Thoracic aorta (tissue), 2 donors: ENCODE data around the gene DYRK1B. TPM values are rescaled to one million over a fixed set of nuclear protein-coding genes. Genes with fewer than 3 reads are reported as not detected.
A peak's percentile ranks its signal among the peaks of the same experiment; 100 is the strongest.
"Not testable (repeated sequence)": the region's sequence is repeated elsewhere in the genome, so short reads cannot be mapped to it uniquely, and the experiment has no call there.

Experiments used
- ATAC-seq: fragments of 150-250 bp; one replicate; pipeline ENCODE4 v1.8.0; 2017; ENCODE audit warnings: low read depth; ENCODE audit not compliant: insufficient number of reproducible peaks, low FRiP score
- DNase-seq: peaks from one replicate; pipeline ENCODE4 v3.0.0-alpha.2; 2020; ENCODE audit warnings: low spot score
- H3K27ac ChIP-seq, 2 donors: fragments of 200-600 bp; sonication (generic); 1 replicate in 1 of 2; 2 replicates in 1 of 2; pipeline ENCODE4 v1.5.1; 2016; ENCODE audit warnings: mild to moderate bottlenecking in 2 of 2, moderate library complexity in 2 of 2
- H3K27me3 ChIP-seq: fragments of 200-600 bp; sonication (generic); replicated peaks from 2 replicates; pipeline ENCODE4 v1.6.0; 2016; ENCODE audit warnings: mild to moderate bottlenecking; ENCODE audit not compliant: insufficient read depth
- H3K36me3 ChIP-seq: fragments of 200-600 bp; sonication (generic); one replicate; pipeline ENCODE4 v1.5.1; 2016
- H3K4me1 ChIP-seq, 2 donors: fragments of 200-600 bp; sonication (generic); 1 replicate in 1 of 2; 2 replicates in 1 of 2; pipeline versions ENCODE4 v1.5.1 to v1.6.0; 2016; ENCODE audit warnings: low read depth in 2 of 2, mild to moderate bottlenecking in 1 of 2; ENCODE audit not compliant: control insufficient read depth in 1 of 2
- H3K4me3 ChIP-seq: fragments of 200-600 bp; sonication (generic); 2 replicates; pipeline ENCODE4 v1.5.1; 2016; ENCODE audit warnings: mild to moderate bottlenecking
- H3K9me3 ChIP-seq: fragments of 200-600 bp; sonication (generic); 2 replicates; pipeline ENCODE4 v1.5.1; 2016
- total RNA-seq, 2 donors: library from RNA; depleted of rRNA; stranded (reverse); fragments of >200 nt; gene quantifications; one replicate each; pipeline versions ENCODE4 v1.1.0 to v1.2.3, GENCODE V29; 2016
- TF ChIP-seq, protein P1 (sequence below): fragments of 200-600 bp; sonication (generic); IDR thresholded peaks from one replicate; pipeline ENCODE4 v1.5.1; 2019; ENCODE audit warnings: antibody characterized with exemption

The DYRK1B gene
- total RNA-seq = 10 to 100 TPM in 1 of 2 donors, 1 to 10 TPM in 1; 8.9 to 10.2 TPM

DNA sequence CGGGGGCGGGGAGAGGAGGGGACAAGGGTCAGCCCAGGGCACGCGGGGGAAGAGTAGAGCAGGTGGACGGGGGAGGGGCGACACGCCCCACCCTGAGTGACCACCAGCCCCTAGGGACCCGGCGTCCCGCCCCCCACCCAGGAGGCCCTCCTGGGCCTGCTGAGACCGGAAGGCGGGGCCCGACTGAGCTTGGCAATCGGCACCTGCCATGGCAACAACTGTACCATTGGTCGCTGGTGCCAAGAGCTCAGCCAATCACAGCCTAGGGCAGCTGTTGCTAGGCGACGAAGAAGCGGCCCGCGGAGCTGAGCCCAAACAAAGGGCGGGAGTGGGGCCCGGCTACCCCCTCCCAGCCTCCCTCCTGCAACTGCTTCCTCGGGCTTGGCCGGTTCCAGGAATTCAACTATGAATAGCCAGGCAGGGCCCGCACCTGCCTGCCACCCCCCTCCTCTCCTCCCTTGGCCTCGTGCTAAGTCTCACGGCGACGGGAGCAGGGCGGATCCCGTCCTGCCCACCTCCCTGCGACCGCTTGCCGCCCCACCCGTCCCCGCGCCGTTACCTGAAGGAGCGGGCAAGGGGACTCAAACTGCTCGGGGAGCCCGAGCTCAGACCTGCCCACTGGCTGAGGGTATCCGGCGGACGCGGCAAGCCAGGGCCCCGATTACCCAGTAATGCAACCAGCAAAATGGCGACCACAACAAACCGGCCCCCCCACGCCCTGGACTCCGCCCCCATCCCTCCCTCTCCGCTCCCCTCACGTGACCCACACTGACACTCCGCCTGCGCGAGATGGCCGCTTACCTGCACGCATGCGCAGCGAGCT lies at the start of gene DYRK1B:
DYRK1B (minus strand) TSS at position 699 of the 823 bp plus-strand sequence. CDS start 2,295 bp downstream, outside the sequence.
- H3K27ac ChIP-seq = peak within 1 kb of the TSS; percentile 77 to 78
- H3K4me1 ChIP-seq = peaks cover 7 to 15% of the 10 kb centered on the region in 2 donors
- peaks cover 41% of the 10 kb centered on the region for H3K36me3 ChIP-seq
- ATAC-seq (peak; percentile 93), DNase-seq (peak; percentile 95)
- H3K27me3 ChIP-seq = no peaks in the 10 kb centered on the region
- peak within 1 kb of the TSS; percentile 94 for H3K4me3 ChIP-seq
- no peaks in the 10 kb centered on the region for H3K9me3 ChIP-seq
- TF ChIP-seq, protein P1, sequence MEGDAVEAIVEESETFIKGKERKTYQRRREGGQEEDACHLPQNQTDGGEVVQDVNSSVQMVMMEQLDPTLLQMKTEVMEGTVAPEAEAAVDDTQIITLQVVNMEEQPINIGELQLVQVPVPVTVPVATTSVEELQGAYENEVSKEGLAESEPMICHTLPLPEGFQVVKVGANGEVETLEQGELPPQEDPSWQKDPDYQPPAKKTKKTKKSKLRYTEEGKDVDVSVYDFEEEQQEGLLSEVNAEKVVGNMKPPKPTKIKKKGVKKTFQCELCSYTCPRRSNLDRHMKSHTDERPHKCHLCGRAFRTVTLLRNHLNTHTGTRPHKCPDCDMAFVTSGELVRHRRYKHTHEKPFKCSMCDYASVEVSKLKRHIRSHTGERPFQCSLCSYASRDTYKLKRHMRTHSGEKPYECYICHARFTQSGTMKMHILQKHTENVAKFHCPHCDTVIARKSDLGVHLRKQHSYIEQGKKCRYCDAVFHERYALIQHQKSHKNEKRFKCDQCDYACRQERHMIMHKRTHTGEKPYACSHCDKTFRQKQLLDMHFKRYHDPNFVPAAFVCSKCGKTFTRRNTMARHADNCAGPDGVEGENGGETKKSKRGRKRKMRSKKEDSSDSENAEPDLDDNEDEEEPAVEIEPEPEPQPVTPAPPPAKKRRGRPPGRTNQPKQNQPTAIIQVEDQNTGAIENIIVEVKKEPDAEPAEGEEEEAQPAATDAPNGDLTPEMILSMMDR = no peak

DNA sequence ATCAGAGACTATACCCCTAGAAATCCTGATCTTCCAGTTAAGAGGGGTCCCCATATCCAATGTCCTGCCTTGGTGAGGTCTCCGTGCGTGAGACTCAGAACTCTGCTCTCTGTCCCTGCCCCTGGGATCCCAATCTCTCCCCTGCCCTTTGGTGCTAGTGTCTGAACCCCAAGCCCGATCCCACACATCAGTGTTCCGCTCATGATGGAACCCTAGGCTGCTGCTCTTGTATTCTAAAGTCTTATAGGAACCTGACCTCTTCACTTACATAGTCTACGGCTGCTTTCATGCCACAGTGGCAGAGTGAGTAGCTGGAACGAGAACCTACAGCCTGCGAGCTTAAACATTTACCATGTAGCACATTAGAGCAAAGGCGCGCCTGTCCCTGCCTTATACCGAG lies 48.7 kb upstream of the DYRK1B start:
- not testable (repeated sequence) for H3K9me3 ChIP-seq, H3K36me3 ChIP-seq, ATAC-seq, H3K27me3 ChIP-seq, H3K4me1 ChIP-seq, H3K27ac ChIP-seq, DNase-seq, H3K4me3 ChIP-seq

DNA sequence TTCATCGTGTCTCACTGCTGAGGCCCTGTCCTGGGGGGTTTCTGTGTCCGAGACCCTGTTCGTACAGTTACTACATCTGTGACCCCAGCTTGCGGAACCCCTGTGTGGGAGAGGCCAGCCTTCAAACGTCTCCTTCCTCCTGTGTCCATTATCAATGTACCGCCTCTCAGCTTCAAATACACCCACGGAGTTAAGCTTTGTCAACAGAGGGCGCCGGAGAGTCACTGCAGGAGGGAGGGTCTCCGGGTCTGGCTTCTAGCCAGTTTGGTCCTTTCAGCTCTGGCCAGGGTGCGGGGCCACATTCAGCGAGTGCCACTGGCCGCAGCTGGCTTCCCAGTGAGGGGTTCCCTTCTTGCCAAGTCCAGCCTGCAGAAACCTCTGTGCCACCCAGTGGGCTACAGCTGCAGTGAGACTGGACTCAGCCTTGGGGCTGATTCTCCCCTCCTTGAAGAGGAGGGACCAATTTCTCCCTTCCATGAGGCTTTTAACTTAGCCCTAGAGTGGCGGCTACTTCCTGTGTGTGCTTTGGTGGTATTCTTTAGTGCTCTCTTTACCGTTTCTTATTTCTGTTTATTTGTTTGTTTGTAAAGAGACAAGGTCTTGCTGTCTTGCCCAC lies 47.6 kb upstream of the DYRK1B start:
- H3K9me3 ChIP-seq, DNase-seq, H3K4me1 ChIP-seq, H3K27me3 ChIP-seq, H3K4me3 ChIP-seq, H3K36me3 ChIP-seq, ATAC-seq, H3K27ac ChIP-seq: not testable (repeated sequence)

DNA sequence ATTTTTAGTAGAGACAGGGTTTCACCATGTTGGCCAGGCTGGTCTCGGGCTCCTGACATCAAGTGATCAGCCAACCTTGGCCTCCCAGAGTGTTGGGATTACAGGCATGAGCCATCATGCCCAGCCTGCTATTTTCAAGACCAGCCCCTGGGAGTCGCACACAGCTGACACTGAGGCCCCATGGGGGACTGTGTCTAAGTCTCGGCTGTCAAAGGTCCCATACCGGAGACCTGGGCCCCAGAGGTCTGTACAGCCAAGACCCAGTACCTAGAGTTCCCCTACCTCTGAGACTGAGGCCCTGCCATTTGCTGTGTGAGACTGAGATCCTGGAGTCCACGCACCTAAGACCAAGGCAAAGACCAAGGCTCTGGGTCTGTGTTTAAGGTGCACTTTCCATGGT lies 46.3 kb upstream of the DYRK1B start:
- not testable (repeated sequence) for H3K27ac ChIP-seq, DNase-seq, ATAC-seq, H3K4me1 ChIP-seq, H3K9me3 ChIP-seq, H3K36me3 ChIP-seq, H3K4me3 ChIP-seq, H3K27me3 ChIP-seq

DNA sequence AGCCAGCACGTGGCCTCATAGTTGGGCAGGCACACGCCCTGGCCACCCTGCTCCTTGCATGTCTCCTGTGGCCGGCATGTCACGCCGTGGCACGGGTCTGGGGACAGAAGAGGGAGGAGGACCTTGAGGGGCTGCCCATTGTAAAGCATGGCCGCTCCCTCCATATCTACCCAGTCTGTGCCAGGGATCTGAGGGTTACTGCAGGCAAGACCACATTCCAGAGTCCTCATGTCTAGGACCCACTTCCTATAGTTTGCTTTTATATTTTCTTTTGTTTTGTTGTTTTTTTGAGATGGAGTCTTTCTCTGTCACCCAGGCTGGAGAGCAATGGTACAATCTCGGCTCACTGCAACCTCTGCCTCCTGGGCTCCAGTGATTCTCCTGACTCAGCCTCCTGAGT lies 45.8 kb upstream of the DYRK1B start:
- H3K27me3 ChIP-seq, H3K4me3 ChIP-seq, H3K4me1 ChIP-seq, H3K9me3 ChIP-seq, ATAC-seq, H3K36me3 ChIP-seq, DNase-seq, H3K27ac ChIP-seq: not testable (repeated sequence)

DNA sequence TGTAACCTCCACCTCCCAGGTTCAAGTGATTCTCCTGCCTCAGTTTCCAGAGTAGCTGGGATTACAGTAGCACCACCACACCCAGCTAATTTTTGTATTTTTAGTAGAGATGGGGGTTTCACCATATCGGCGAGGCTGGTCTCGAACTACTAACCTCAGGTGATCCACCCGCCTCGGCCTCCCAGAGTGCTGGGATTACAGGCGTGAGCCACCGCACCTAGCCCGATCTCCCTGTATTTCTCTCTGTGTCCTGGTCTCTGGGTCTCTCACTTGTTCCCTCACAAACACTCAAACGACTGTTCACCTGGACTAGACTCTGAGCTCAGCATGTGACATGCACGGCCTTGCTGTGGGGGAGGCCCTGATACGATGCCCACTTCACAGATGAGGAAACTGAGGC lies 44.9 kb upstream of the DYRK1B start:
- not testable (repeated sequence) for H3K4me1 ChIP-seq, H3K4me3 ChIP-seq, ATAC-seq

DNA sequence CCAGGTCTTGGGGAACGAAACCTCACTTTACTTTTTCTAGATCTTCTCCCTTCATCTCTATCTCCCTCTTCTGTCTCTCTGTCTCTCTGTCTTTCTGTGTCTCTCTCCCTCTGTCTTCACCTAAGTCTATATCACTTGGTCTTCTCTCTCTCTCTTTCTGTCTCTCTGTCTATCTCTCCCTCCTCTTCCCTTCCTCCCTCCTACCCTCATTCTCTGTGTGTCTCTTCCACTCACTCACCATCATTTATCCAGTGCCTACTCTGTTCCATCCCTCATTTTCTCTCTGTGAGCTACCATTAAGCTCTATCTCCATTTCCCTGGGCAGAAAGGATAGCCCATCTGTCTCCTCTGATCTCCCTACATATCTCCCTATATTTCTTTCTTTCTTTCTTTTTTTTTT lies 44.4 kb upstream of the DYRK1B start:
- Histone ChIP-seq H3K9me3 (no peaks in the 10 kb centered on the region), H3K4me3 (no peak overlapping the region), H3K27me3 (no peaks in the 10 kb centered on the region), H3K36me3 (no peaks in the 10 kb centered on the region), H3K27ac (no peak overlapping the region), H3K4me1 (no peaks in the 10 kb centered on the region)
- TF ChIP-seq, protein P1 = no peak
- ATAC-seq (no peak), DNase-seq (no peak)

More for the DNA sequence above, 44.9 kb upstream of the DYRK1B start:
- DNase-seq, H3K9me3 ChIP-seq, H3K36me3 ChIP-seq, H3K27me3 ChIP-seq, H3K27ac ChIP-seq: not testable (repeated sequence)

DNA sequence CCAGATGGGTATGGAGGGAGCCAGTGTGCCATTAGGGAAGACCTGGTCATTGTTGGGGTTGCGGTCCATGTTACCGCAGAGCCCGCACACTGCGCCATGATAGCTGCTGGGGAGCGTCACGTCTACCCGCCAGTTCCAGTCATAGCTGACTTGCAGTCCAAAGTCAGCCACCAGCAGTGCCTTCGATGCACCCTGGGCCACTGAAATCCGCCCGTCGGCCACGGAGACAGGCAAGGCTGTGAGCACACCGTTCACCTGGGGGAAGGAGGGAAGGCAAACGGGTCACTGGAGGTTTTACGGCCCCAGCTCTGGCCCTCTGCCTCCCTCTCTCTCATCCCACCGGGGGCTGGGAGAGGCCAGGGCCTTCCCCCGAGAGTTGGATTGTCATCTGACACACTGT lies 44.0 kb upstream of the DYRK1B start:
- H3K27ac ChIP-seq, H3K4me1 ChIP-seq, H3K9me3 ChIP-seq, H3K36me3 ChIP-seq, DNase-seq, ATAC-seq, H3K4me3 ChIP-seq, H3K27me3 ChIP-seq: not testable (repeated sequence)

DNA sequence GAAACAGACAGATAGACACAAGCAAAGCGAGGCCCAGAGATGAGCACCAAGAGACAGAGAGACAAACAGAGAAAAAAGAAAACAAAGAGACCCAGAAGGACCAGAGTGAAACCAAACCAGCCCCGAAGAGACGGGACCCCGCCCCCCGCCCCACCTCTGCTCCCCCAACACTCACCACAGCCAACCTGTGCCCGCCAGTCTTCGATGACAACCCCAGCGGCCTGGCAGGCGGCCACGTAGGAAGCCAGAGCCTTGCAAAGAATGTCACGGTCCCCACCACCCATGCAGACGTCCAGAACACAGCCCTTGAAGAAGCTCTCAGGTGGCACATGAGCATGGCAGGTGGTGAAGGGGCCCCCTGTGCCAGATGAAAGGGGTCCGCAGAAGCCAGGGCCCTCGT lies 43.5 kb upstream of the DYRK1B start:
- H3K36me3 ChIP-seq, DNase-seq, H3K4me1 ChIP-seq, H3K27ac ChIP-seq, ATAC-seq, H3K4me3 ChIP-seq, H3K27me3 ChIP-seq, H3K9me3 ChIP-seq: not testable (repeated sequence)

DNA sequence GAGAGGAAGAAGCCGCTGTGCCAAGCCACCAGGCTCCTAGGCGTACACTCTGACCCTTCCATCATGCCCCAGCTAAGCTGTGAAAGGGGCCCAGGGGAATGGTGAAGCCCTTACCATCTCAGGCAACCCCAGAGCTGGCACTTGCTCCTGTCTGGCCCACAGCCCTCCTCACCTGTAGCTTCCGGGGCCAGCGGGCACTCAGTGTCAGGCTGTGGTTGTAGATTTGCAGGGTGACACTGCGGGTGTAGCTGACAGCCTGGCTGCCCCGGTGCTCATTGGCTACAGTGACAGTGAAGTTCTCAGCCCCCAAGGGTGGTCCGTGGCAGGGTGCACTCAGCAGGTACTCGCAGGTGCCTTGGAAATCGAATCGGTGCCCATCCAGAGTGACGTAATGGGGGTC lies 42.5 kb upstream of the DYRK1B start:
- not testable (repeated sequence) for H3K36me3 ChIP-seq, DNase-seq, H3K27ac ChIP-seq, H3K4me3 ChIP-seq, H3K27me3 ChIP-seq, ATAC-seq, H3K4me1 ChIP-seq, H3K9me3 ChIP-seq
